Esophagus muscularis mucosa (tissue), 4 donors: Measurements from ENCODE around the gene USP33.

Experiments used
- EP300 ChIP-seq: sonication (generic); formaldehyde crosslinking; IDR thresholded peaks from one replicate; pipeline ENCODE4 v1.6.1; 2017; ENCODE audit warnings: antibody characterized with exemption
- POLR2A ChIP-seq: fragments of 450-650 bp; IDR thresholded peaks from one replicate; pipeline ENCODE4 v1.6.1; 2017; ENCODE audit warnings: antibody characterized with exemption, moderate library complexity, mild to moderate bottlenecking, low read depth
- POLR2AphosphoS5 ChIP-seq, 2 donors: sonication (generic); formaldehyde crosslinking; IDR thresholded peaks; one replicate each; pipeline ENCODE4 v1.6.1; 2017; ENCODE audit warnings: antibody characterized with exemption in 2 of 2
- TF ChIP-seq, protein P1 (sequence below), 3 experiments: fragments of 200-600 bp in 2 of 3; fragments of 450-650 bp in 1 of 3; sonication (generic) in 2 of 3; IDR thresholded peaks; one replicate each; pipeline ENCODE4 v1.5.1; 2017 to 2019; ENCODE audit warnings: antibody characterized with exemption in 3 of 3, mild to moderate bottlenecking in 2 of 3, moderate library complexity in 1 of 3

DNA sequence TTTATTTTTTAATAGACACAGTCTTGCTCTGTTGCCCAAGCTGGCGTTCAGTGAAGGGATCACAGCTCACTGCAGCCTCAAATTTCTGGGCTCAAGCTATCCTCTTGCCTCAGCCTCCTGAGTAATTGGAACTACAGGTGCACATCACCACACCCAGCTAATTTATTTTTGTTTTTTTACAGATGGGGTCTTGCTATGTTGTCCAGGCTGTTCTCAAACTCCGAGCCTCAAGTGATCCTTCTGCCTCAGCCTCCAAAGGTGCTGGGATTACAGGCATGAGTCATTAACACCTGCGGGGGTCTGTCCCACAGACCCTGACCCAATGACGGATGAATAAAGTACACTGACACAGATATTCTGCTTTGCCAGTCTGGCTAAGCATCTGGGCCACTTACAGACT, 43.6 kb downstream of the USP33 start:
- TF ChIP-seq, protein P1, sequence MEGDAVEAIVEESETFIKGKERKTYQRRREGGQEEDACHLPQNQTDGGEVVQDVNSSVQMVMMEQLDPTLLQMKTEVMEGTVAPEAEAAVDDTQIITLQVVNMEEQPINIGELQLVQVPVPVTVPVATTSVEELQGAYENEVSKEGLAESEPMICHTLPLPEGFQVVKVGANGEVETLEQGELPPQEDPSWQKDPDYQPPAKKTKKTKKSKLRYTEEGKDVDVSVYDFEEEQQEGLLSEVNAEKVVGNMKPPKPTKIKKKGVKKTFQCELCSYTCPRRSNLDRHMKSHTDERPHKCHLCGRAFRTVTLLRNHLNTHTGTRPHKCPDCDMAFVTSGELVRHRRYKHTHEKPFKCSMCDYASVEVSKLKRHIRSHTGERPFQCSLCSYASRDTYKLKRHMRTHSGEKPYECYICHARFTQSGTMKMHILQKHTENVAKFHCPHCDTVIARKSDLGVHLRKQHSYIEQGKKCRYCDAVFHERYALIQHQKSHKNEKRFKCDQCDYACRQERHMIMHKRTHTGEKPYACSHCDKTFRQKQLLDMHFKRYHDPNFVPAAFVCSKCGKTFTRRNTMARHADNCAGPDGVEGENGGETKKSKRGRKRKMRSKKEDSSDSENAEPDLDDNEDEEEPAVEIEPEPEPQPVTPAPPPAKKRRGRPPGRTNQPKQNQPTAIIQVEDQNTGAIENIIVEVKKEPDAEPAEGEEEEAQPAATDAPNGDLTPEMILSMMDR (IDR thresholded peaks at IDR 0.05) = no peak
- TF ChIP-seq POLR2A = no peak
- TF ChIP-seq EP300 = no peak
- no peak for TF ChIP-seq POLR2AphosphoS5 (IDR thresholded peaks at IDR 0.05)
